ENCODE data around the gene LSG1.
"Not testable (repeated sequence)": the region's sequence is repeated elsewhere in the genome, so short reads cannot be mapped to it uniquely, and the experiment has no call there.

Gene LSG1

GRCh38 chr3:194657439-194657838 is 14.6 kb downstream of the LSG1 start:
- ATAC-seq (ENCODE audit: low read depth) (no peak), DNase-seq (ENCODE audit: low spot score in 2 of 2) (no peak)
- Mint-ChIP-seq H3K27ac (no peak overlapping the region), H3K4me3 (no peak overlapping the region), H3K9me3 (no peaks in the 10 kb centered on the region), H3K27me3 (no peaks in the 10 kb centered on the region), H3K36me3 (peaks cover 29% of the 10 kb centered on the region), H3K4me1 (peaks cover 5% of the 10 kb centered on the region)

DNA sequence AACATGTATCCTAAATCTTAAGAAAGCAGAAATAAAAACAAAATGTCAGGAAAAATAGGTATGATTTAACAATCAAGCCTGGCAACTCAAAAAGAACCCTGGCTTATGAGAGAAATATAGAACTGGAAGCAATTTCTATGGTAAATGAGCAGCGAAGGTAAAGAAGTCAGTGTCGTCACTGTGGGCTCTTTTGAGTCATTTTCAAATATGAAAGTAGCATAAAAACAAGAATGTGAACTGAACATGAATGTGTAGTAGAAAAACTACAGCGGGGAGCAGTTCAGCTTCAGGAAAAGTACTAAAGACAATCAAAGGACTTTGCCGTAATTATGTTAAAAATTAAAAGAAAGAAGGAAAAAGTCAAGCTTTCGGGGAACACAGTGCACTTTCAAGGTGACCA is 17.5 kb downstream of the LSG1 start:
- Mint-ChIP-seq H3K4me3 (no peak overlapping the region), H3K27me3 (no peaks in the 10 kb centered on the region), H3K4me1 (peaks cover 5% of the 10 kb centered on the region), H3K9me3 (no peaks in the 10 kb centered on the region), H3K27ac (peak overlapping the region; percentile 49), H3K36me3 (peaks cover 41% of the 10 kb centered on the region)
- DNase-seq (ENCODE audit: low spot score in 2 of 2) (no peak), ATAC-seq (ENCODE audit: low read depth) (no peak)

DNA sequence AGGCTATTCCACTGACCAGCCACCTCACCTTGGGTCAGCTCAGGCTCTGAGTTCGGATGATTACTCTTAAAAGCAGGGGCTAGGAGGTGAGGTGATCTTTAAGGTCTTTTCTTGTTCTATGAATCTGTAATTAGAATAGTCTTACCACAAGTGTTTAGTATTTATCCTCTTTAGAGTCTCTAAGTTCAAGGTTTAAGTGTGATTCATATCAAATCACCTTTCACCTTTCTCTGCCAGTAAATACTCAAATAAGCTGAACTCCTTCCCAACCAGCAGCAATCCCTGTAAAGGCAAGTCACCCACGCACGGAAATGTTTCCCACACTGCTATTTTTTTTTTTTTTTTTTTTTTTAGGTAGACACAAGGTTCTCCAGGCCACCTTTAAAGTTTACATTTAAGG is 24.2 kb downstream of the LSG1 start:
- no peak overlapping the region for H3K27ac Mint-ChIP-seq
- H3K4me3 Mint-ChIP-seq: no peak overlapping the region
- ATAC-seq (ENCODE audit: low read depth): no peak
- H3K36me3 Mint-ChIP-seq: peaks cover 35% of the 10 kb centered on the region
- no peak for DNase-seq (ENCODE audit: low spot score in 2 of 2)
- H3K4me1 Mint-ChIP-seq: peaks cover 8% of the 10 kb centered on the region
- H3K9me3 Mint-ChIP-seq: no peaks in the 10 kb centered on the region
- H3K27me3 Mint-ChIP-seq: no peaks in the 10 kb centered on the region

DNA sequence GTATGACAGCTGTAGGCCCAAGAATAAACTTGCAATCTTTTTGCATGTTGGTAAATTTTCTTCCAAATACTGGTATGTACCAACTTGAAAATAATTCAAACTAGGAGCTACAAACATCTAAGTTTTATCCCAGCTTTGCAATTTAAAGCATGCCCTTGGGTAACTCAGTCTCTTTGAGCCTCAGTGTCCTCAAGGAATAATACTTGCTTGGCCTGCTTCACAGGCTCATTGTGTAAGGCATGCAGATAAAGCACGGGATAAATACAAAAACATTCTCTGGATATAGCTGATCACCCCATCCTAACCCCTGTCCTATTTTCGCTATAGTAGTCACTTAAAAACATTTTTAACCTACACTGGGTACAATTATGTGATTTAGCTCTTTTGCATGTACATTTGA is 29.2 kb downstream of the LSG1 start:
- Mint-ChIP-seq H3K36me3 (peaks cover 25% of the 10 kb centered on the region), H3K27ac (no peak overlapping the region)

DNA sequence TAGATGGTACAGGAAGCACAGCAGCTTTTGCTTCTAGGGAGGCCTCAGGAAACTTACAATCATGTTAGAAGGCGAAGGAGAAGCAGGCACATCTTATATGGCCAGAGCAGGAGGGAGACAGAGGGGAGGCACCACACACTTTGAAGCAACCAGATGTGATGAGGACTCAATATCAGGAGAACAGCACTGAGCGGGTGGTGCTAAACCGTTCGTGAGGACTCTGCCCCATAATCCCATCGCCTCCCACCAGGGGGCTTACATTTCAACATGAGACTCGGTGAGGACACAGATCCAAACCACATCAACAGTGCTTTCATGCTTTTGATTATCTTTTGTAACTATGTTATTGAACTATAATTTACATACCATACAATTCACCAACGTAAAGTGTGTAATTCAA is 31.2 kb downstream of the LSG1 start:
- no peak overlapping the region for H3K27ac Mint-ChIP-seq

More for the DNA sequence above, 29.2 kb downstream of the LSG1 start:
- H3K27me3 Mint-ChIP-seq: no peaks in the 10 kb centered on the region
- DNase-seq (ENCODE audit: low spot score in 2 of 2): no peak
- no peak overlapping the region for H3K4me3 Mint-ChIP-seq
- peaks cover 8% of the 10 kb centered on the region for H3K4me1 Mint-ChIP-seq
- no peaks in the 10 kb centered on the region for H3K9me3 Mint-ChIP-seq
- ATAC-seq (ENCODE audit: low read depth): no peak

DNA sequence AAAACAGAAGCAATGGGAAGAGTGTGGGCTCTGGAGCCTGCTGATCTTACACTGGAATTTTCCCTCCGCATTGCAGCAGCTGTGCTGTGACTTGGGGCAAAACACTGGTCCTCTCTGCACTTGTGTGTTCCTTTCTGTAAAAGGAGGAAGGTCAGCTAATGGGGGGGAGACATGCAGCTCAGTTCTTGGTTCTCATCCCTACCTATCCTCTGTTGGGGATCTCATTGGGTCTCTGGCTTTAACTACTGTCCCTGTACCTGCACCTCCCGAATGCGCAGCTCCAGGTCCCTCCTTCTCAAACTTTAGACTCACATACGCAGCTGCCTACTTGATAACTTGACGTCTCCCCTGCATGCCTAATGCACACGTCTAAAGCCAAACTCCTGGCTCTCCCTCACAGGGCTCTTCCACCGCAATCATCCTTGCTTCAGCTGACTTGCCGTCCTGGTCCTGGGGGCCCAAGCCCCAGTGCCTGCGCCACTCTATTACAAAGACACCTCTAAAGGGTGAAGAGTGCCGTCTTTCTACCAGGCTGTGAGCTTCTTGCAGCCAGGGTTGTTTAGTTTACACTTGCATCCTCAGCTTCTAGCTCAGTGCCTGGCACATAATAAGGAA is 32.9 kb downstream of the LSG1 start:
- ATAC-seq (ENCODE audit: low read depth): no peak
- no peak overlapping the region for H3K4me3 Mint-ChIP-seq
- no peaks in the 10 kb centered on the region for H3K4me1 Mint-ChIP-seq
- H3K36me3 Mint-ChIP-seq: peaks cover 17% of the 10 kb centered on the region
- H3K27me3 Mint-ChIP-seq: no peaks in the 10 kb centered on the region
- no peak for DNase-seq (ENCODE audit: low spot score in 2 of 2)
- no peak overlapping the region for H3K27ac Mint-ChIP-seq
- H3K9me3 Mint-ChIP-seq: no peaks in the 10 kb centered on the region

More for the DNA sequence above, 31.2 kb downstream of the LSG1 start:
- DNase-seq (ENCODE audit: low spot score in 2 of 2) (no peak), ATAC-seq (ENCODE audit: low read depth) (peak; percentile 23)
- Mint-ChIP-seq H3K36me3 (peaks cover 25% of the 10 kb centered on the region), H3K27me3 (no peaks in the 10 kb centered on the region), H3K9me3 (no peaks in the 10 kb centered on the region), H3K4me3 (no peak overlapping the region), H3K4me1 (peaks cover 8% of the 10 kb centered on the region)

DNA sequence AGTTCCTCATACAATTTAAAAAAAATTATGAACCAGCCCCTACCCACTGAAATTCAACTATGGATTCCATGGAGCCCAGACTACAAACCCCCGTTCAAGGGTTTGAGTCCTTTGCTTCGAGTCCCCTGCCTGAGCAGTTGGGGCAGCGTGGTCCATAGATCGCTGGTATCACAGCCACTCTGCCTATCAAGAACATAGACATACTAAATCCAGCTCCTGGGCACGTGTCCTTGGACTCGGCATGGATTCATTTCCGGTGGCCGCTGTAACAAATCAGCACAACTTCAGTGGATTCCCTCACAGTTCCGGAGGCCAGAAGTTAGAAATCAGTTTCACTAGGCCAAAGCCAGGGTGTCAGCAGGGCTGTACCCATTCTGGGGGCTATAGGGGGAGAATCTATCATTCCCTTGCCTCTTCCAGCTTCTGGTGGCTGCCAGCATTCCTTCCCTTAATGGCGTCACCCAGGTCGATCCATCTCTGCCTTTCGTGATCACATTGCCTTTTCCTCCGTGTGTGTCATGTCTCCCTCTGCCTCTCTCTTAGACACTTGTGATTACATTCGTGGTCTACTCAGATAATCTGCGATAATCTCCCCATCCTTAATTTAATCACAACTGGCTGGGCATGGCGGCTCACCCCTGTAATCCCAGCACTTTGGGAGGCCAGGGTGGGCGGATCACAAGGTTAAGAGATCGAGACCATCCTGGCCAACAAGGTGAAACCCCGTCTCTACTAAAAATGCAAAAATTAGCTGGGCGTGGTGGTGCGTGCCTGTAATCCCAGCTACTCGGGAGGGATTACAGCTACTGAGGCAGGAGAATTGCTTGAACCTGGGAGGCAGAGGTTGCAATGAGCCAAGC is 34.2 kb downstream of the LSG1 start:
- no peaks in the 10 kb centered on the region for H3K27me3 Mint-ChIP-seq
- H3K9me3 Mint-ChIP-seq: no peaks in the 10 kb centered on the region
- no peak overlapping the region for H3K4me3 Mint-ChIP-seq
- H3K4me1 Mint-ChIP-seq: peaks cover 2% of the 10 kb centered on the region
- H3K27ac Mint-ChIP-seq: no peak overlapping the region
- ATAC-seq (ENCODE audit: low read depth) (no peak), DNase-seq (ENCODE audit: low spot score in 2 of 2) (no peak)
- H3K36me3 Mint-ChIP-seq: peaks cover 15% of the 10 kb centered on the region

GRCh38 chr3:194637066-194637465 is 34.9 kb downstream of the LSG1 start:
- H3K36me3 Mint-ChIP-seq: peaks cover 12% of the 10 kb centered on the region
- H3K4me3 Mint-ChIP-seq: no peak overlapping the region
- H3K27ac Mint-ChIP-seq: no peak overlapping the region
- no peaks in the 10 kb centered on the region for H3K27me3 Mint-ChIP-seq
- ATAC-seq (ENCODE audit: low read depth): no peak
- DNase-seq (ENCODE audit: low spot score in 2 of 2): no peak
- peaks cover 2% of the 10 kb centered on the region for H3K4me1 Mint-ChIP-seq
- no peaks in the 10 kb centered on the region for H3K9me3 Mint-ChIP-seq

DNA sequence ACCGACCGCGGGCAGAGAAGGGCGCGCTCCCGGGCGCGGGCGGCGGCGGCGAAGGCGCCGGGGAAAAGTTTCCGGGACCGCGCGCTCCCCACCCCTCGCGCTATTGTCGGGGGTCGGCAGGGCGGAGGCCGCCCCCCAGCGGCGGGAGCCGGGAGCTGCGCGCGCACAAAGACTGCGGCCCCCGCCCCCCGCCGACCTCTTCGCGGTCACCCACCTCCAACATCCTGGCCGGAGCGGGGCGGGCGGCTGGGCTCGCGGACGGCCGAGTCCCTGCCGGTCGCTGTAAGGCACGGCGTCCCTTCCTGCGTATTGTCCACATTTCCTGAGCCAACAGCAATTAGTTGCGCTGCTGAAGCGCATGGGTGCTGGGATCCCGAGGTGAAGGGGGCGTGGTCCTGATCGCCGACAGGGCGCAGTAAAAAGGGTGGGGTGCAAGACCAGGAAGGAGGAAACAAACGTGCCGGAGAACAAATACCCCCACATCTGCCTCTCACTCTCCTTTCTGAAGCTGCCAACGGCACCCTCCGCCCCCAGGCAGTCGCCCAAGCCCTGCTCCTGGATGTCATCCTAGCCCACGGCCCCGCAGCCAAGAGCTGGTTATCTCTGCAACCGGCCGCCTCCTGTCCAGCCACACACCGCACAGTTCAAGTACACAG is 38.5 kb downstream of the LSG1 start, which contains the start of gene TMEM44:
TSS of gene TMEM44 (minus strand) at position 71 of the 656 bp plus-strand sequence. CDS start 204 bp downstream, outside the sequence.
- Mint-ChIP-seq H3K4me3 (peak within 1 kb of the TSS; percentile 87), H3K27ac (no peak within 1 kb of the TSS), H3K4me1 (peaks cover 2% of the 10 kb centered on the region), H3K27me3 (no peaks in the 10 kb centered on the region), H3K9me3 (no peaks in the 10 kb centered on the region), H3K36me3 (no peaks in the 10 kb centered on the region)
- peak; percentile 79 for ATAC-seq (ENCODE audit: low read depth)
- DNase-seq (ENCODE audit: low spot score in 2 of 2): peak; percentile 38 to 66

DNA sequence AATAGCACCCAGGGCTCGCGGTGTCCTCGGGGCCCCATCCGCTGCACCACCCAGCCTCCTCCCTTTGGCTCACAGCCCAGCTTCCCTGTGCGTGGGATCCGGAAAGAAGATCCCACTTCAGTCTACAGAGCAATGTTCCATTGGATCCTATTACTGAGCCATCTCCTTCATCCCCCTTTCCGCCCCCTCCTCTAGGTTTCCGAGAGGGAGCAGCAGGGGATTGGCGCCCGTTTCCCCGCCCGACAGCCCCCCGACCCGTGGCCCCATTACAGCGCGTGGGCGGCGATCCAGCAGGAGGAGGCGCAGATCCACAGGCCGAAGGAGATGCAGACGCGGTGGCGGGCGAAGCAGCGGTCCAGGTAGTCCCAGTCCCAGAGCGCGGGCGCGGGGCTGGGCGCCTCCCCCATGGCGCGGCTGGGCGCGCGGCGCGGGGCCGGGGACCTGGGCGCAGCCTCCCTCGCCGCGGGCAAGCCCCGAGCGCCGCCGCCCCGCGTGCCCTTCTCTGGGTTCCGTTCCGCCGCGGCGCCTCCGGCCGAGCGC is 39.1 kb downstream of the LSG1 start:
- H3K27me3 Mint-ChIP-seq: no peaks in the 10 kb centered on the region

DNA sequence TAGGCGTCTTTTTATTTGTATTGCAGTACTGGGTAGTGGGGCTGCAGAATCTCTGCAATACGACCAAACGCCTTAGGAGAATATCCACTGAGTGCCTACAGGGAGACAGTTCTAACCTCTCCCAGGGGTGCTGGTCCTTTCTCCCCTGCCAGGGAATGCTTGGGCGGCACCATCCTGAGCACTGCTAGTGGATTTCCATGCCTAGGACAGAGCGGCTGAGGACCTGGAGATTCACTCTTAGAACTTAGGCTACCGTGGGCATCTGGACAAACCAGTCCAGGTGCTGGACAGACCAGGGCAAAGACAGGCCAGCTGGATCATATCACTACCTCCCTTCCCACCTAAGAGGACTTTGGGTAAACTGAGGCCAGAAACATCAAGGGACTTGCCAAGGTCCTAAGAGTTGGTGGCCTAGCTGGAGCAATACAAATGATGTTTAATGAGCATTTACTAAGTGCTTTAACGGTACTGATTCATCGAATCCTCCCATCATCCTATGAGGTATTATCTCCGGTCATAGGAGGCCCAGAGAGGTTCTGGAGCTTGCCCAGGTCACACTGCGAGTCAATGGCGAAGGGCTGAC is 39.7 kb downstream of the LSG1 start:
- ATAC-seq (ENCODE audit: low read depth): no peak
- H3K4me1 Mint-ChIP-seq: peaks cover 2% of the 10 kb centered on the region
- H3K27me3 Mint-ChIP-seq: no peaks in the 10 kb centered on the region
- H3K36me3 Mint-ChIP-seq: no peaks in the 10 kb centered on the region
- no peak for DNase-seq (ENCODE audit: low spot score in 2 of 2)
- no peaks in the 10 kb centered on the region for H3K9me3 Mint-ChIP-seq
- no peak overlapping the region for H3K27ac Mint-ChIP-seq
- peak overlapping the region; percentile 81 for H3K4me3 Mint-ChIP-seq

More for the DNA sequence above, 39.1 kb downstream of the LSG1 start:
- no peaks in the 10 kb centered on the region for H3K36me3 Mint-ChIP-seq
- DNase-seq (ENCODE audit: low spot score in 2 of 2) (no peak), ATAC-seq (ENCODE audit: low read depth) (peak; percentile 63)
- peaks cover 2% of the 10 kb centered on the region for H3K4me1 Mint-ChIP-seq
- peak overlapping the region; percentile 81 for H3K4me3 Mint-ChIP-seq
- H3K27ac Mint-ChIP-seq: no peak overlapping the region
- H3K9me3 Mint-ChIP-seq: no peaks in the 10 kb centered on the region

GRCh38 chr3:194631696-194632095 is 40.3 kb downstream of the LSG1 start:
- Mint-ChIP-seq H3K4me3 (no peak overlapping the region), H3K9me3 (no peaks in the 10 kb centered on the region), H3K36me3 (no peaks in the 10 kb centered on the region), H3K4me1 (peaks cover 2% of the 10 kb centered on the region), H3K27me3 (no peaks in the 10 kb centered on the region), H3K27ac (no peak overlapping the region)
- no peak for ATAC-seq (ENCODE audit: low read depth)
- no peak for DNase-seq (ENCODE audit: low spot score in 2 of 2)

DNA sequence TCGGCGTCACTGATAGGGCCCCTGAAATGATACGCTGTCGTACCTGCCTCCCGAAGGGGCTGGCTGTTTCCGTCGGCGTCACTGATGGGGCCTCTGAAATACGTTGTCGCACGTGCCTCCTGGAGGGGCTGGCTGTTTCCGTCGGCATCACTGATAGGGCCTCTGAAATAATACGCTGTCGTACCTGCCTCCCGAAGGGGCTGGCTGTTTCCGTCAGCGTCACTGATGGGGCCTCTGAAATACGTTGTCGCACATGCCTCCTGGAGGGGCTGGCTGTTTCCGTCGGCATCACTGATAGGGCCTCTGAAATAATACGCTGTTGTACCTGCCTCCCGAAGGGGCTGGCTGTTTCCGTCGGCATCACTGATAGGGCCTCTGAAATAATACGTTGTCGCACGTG is 41.3 kb downstream of the LSG1 start:
- not testable (repeated sequence) for H3K4me3 Mint-ChIP-seq; H3K27me3 Mint-ChIP-seq; H3K9me3 Mint-ChIP-seq; ATAC-seq (ENCODE audit: low read depth); DNase-seq (ENCODE audit: low spot score in 2 of 2); H3K4me1 Mint-ChIP-seq; H3K36me3 Mint-ChIP-seq; H3K27ac Mint-ChIP-seq

DNA sequence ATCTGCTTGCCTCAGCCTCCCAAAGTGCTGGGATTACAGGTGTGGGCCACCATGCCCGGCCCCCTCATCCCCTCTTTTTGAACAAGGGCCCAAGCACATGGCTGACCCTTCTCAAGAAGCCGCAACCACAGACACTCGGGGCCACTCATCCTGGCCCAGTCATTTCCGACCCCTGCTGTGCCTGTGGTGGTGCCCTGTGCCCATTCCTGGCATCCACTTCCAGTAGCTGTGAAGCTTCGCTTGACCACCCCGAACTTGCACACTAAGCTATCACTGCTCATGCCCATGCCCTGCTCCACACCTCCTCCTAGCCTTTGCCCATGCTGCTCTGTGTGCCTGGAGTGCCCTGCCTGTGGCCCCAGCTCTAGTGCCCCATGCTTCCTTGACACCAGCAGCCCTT is 47.0 kb downstream of the LSG1 start:
- Mint-ChIP-seq H3K36me3 (no peaks in the 10 kb centered on the region), H3K27me3 (no peaks in the 10 kb centered on the region), H3K27ac (no peak overlapping the region), H3K4me3 (no peak overlapping the region), H3K9me3 (no peaks in the 10 kb centered on the region), H3K4me1 (no peaks in the 10 kb centered on the region)
- no peak for ATAC-seq (ENCODE audit: low read depth)
- DNase-seq (ENCODE audit: low spot score in 2 of 2): no peak

Measured in memory B cell (primary cell).